COR-L47 (cell line): ENCODE results near the gene OSGIN1.

ENCODE experiments used
- DNase-seq: peaks from one replicate; lab custom pipeline; 2025; lab: John Stamatoyannopoulos, UW

OSGIN1 gene

GRCh38 chr16:83925957-83926725 lies 26.9 kb upstream of the OSGIN1 start:
- DNase-seq, result no peak

DNA sequence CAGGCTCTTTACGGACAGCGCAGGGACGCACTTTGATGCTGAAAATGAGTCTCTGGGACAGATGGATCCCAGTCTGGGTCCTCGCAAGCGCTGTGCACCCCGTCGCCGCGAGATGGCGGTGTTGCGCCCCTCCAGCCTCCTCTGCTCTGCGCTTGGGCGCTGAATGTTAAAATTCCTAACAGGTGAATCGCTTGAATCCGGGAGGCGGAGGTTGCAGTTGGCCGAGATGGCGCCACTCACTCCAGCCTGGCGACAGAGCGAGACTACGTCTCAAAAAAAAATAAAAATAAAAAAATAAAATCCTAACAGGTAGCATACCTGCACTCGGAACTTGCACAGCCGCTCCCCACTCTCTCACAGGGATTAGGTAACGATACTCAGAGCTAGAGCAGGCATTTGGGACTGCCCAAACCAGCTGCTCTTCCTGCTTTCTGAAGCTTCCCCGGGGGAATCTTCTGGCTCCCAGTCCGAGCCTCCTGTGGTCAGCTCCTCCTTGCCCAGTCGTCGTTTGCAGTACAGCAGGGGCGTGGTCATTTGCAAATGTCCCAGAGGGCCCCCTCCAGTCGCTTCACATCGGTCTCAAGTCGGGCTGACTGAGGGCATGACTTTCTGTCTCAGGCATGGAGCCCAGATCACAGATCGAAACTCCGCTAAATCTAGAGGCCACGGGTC lies 26.2 kb upstream of the OSGIN1 start:
- peak; percentile 57 for DNase-seq

DNA sequence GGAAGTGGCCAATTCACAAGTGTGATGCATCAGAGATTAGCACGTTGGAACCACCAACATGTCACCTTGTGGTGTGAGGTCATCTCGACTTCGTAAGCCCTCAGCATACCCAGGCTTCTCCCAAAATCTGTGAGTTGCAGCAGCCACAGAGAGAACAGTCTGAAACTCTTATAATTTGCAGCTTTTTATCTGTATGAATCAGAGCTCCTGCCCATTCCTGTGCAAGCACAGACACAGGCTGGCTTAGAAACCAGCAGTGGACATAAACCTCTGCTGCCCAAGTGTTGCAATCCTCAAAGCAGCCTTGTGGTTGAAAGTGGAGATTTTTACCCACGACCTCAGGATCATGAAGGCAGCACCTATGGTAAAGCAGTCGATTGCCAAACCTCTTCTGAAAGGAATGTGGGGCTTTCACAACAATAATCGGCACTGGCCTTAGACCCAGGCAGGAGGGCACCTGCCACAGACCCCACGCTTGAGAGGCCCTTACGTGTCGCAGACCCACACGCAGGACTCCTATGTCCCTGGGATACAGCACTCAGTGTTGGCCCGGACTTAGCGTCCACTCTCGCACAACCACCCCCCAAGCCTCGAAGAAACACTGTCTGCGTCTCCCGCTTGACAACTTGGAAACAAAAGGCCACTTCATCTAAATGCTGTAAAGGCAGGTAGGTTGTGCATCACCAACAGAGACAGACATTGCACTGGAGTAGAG lies 24.5 kb upstream of the OSGIN1 start:
- no peak for DNase-seq

DNA sequence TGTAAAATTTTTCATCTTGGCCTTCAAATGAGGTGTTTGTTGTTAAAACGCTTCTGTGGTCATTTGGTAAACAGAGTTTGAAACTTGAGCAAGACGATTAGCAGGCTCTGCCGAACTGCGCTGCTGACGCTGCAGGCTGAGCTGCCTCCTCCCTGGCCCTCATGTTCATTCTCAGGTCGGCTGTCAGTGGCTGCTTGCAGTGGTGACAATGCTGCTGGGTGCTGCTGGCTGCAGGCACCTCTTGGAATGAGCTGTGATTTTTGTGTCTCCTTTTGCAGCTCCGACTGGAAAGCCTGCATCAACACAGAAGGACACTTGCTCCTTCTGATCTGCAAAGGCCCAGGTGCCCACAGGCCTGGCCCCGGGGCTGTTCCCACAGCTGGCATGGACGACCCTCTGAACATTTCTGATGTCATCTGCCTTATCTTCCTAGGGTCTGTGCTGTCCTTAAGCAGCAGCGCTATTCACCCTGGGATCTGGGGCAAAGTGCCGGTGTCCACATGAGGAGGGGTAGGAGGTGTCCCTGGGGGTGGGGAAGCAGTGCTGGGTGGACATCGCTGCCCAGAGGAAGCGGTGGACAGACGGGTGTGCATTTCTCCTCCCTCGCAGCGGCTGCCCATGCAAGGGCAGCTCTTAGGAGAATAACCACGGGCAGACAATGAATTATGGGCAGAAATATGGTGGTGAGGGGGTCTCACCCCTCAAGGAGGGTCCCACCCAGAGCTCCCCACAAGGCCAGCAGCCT lies 23.1 kb upstream of the OSGIN1 start:
- no peak for DNase-seq

GRCh38 chr16:83930730-83931500 lies 22.1 kb upstream of the OSGIN1 start:
- no peak for DNase-seq

DNA sequence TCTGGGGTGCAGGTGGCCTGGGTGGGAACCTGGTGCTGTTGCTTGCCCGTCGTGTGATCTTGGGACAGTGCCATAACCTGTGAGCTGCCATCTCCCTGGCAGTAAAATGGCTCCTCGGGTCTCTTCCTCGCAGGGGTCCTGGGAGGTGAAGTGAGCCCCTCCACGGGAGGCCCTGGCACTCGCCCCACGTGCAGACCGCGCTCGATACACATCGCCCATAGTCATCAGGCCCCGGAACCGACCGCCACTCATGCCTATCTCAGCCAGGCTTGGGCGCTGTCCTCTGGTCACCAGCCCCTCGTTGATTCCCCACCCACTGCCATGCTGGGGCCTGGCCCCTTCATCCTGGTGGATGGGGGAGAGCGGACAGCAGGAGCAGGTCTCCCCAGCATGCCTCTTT lies 21.5 kb upstream of the OSGIN1 start:
- DNase-seq, result no peak

DNA sequence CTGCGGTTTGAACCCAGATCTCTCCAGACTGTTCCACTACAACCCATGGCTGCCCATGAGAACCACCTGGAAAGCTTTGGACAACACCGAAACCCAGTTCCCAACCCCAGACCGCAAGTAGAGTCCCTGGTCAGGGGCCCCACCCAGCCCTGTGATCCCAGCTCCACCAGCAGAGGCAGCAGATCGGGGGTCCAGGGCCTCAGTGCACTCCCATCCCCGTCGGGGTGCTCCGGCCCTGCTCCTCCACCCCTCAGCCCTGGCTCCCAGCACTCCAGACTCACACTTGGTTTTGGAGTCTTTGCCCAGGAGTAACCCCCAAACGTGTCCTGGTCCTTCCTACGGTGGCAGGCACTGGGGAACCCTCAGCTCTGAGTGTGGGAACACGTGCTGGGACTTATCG lies 20.7 kb upstream of the OSGIN1 start:
- DNase-seq, result no peak

DNA sequence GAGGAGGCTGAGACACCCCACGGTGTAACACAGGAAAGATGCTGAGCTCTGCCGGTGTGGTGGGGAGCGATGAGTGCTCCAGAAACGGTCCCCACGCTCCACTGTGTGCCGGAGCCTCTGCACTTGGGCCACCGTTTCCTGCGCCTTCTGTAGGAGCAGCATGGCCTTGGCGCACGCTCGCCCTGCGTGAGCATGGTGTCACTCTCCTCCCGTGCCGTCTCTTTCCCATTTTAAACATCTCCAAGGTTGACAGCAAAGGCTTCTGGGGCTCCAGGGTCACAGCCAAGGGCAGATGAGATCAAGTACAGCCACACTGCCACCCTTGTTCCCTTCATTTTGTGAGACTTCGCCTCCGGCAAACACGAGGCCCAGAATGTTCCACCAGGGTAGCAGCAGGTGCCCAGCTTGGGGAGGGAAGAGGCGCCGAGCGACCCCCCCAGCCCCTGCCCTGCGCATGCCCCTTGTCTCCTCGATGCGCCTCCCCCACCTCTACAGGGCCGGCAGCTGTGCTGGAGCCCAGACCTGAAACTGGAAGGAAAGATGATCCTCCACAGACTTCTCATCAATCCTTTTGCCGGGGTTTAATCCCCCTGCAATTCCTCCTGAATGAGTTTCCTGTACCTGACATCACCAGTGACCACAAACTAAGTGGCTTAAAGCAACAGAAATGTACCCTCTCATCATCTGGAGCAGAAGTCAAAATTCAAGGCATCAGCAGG lies 19.9 kb upstream of the OSGIN1 start:
- no peak for DNase-seq

DNA sequence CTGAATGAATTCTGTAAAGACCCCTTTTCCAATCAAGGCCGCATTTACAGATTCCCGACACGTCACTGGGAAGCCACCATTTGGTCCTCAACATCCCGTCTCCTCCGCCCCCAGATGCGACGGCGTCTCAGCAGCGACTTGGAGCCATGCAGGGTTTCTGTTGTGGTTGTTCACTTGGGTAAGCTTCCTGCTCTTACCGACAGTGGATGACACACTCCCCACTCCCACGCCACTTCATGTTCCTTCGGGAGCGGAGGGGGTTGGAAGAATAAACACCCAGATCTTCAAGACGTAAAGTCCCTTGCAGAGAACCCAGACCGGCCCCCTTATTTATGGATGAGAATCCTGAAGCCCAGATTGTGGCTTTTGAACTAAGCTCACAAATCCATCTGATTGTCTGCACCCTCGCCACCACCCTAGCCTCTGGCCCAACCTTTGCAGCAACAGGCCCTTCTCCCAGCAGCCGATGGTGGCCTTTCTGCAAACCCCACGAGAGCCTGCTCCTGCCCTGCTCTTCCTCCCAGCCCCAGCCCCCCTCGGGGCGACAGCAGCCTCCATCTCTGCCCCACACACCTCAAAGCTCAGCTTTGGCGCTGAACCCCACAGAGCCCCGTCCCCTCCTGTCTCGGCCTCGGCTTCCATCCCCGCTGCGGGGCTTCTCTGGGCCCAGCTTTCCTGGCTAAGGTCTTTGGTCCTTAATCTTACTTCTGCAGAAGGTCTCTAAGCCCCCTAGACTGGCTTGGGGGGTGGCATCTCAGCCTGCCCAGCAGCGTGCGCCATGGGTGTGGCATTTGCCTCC lies 19.0 kb upstream of the OSGIN1 start:
- no peak for DNase-seq

DNA sequence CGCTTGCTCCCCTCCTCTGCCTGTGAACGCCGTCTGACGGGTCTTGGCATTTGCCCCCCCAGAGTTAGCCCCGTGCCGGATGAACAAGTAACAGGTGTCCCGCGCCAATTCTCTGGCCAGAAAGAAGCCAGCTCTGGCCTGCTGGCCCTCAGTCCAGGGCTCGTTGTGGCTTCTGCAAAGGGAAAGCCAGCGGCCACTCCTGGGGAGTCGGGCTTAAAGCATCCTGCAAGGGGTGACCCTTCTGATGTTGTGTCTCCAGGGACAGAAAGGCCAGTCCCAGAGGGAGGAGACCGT lies 18.4 kb upstream of the OSGIN1 start:
- DNase-seq, result no peak

- DNase-seq, result no peak
These were observed 17.8 kb upstream of the OSGIN1 start for GRCh38 chr16:83935005-83935857.

DNA sequence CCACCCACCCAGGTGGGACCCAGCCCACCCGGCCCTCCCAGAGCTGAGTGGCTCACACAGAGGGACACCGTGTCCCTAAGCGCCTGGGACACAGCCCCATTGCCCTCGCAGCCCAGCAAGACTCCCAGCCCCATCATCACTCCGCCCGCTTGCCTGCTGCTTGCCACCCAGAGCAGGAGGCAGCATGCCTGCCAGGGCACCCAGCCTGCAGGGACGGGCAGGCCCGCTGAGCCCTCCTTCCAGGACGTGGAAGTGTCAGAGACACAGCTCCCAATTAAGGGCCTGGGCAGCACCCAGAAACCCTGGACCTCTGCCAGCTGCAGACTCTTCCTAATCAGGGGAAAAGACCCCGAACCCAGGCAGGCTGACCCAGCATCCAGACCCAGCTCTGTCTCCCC lies 17.2 kb upstream of the OSGIN1 start:
- DNase-seq, result no peak

GRCh38 chr16:83936581-83937165 lies 16.4 kb upstream of the OSGIN1 start:
- no peak for DNase-seq

- DNase-seq, result no peak
These were observed 15.8 kb upstream of the OSGIN1 start for GRCh38 chr16:83937267-83937666.

- DNase-seq, result no peak
These were observed 14.8 kb upstream of the OSGIN1 start for GRCh38 chr16:83937922-83938885.

DNA sequence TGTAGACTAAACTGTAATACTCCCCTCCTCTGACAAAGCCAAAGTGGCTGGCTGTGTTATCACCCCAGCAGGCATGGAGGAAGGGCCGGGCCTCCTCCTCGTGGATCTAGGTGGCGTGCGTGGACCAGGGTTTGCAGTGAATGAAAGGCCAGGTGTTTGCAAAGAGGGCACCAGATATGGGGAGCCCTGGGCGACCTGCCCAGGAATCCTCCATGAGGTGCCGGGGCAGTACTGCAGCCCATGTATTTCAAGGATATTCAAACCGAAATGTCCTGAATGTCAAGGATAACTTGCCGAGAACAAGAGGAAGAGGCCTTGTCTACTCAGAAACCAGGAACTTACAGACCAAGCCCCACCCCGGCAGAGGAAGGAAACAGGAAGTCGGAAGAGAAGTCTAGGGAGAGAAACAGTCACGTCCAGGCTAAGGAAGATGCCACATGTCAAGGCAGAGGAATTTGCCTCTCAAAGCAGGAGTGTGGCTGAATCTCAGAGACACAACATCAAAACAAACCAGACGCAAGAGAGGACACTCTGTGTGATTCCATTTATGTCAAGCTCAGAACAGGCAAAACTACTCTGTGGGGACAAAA lies 13.7 kb upstream of the OSGIN1 start:
- no peak for DNase-seq

- DNase-seq, result no peak
These were observed 12.9 kb upstream of the OSGIN1 start for GRCh38 chr16:83940119-83940518.
